HL-60 (cell line): Measurements from ENCODE around the gene DUSP12.

Source experiments
- DNase-seq, 2 experiments: peaks; one replicate each; pipeline ENCODE4 v3.0.0-alpha.2; 2010 to 2020; ENCODE audit warnings: low read depth in 1 of 2, low spot score in 1 of 2
- H3K27ac ChIP-seq: fragments of 250-450 bp; sonication (Bioruptor Pico); replicated peaks from 2 replicates; pipeline ENCODE4 v1.5.1; 2020; ENCODE audit warnings: mild to moderate bottlenecking, moderate library complexity
- H3K27me3 ChIP-seq: fragments of 250-450 bp; sonication (Bioruptor Pico); 2 replicates; pipeline ENCODE4 v1.5.1; 2021; ENCODE audit warnings: mild to moderate bottlenecking, moderate library complexity; ENCODE audit not compliant: insufficient read depth, poor library complexity, severe bottlenecking
- H3K4me3 ChIP-seq: replicated peaks from 2 replicates; pipeline ENCODE4 v1.5.1; 2011; ENCODE audit warnings: mild to moderate bottlenecking, control low read depth, low read length; ENCODE audit not compliant: insufficient read depth
- CTCF ChIP-seq: IDR thresholded peaks from one replicate; pipeline ENCODE4 v1.5.1; 2011; ENCODE audit warnings: low read length, control low read depth, inconsistent platforms; ENCODE audit not compliant: insufficient read depth
- GABPA ChIP-seq: IDR thresholded peaks from 2 replicates; pipeline ENCODE4 v1.6.1; 2012; ENCODE audit warnings: low read depth
- POLR2AphosphoS5 ChIP-seq: IDR thresholded peaks from 2 replicates; pipeline ENCODE4 v1.6.1; 2012; ENCODE audit warnings: low read depth
- REST ChIP-seq: IDR thresholded peaks from 2 replicates; pipeline ENCODE4 v1.6.1; 2012; ENCODE audit warnings: low read depth; ENCODE audit not compliant: insufficient replicate concordance
- SPI1 ChIP-seq: IDR thresholded peaks from 2 replicates; pipeline ENCODE4 v1.6.1; 2012; ENCODE audit warnings: low read depth, mild to moderate bottlenecking, borderline replicate concordance

DUSP12 gene

GRCh38 chr1:161727256-161727924, 22.2 kb upstream of the DUSP12 start:
- TF ChIP-seq GABPA, result no peak
- no peak for TF ChIP-seq SPI1
- no peak for TF ChIP-seq CTCF
- TF ChIP-seq REST, result no peak
- no peak; the same call in 1 of the 2 replicates for TF ChIP-seq POLR2AphosphoS5
- DNase-seq, result peak in 1 of 2 experiments; percentile 68
- H3K27ac ChIP-seq, result peak overlapping the region; percentile 59
- H3K4me3 ChIP-seq, result peak overlapping the region; percentile 61
- no peaks in the 10 kb centered on the region for H3K27me3 ChIP-seq

- DNase-seq, result no peak
- no peak overlapping the region for H3K27ac ChIP-seq
- no peaks in the 10 kb centered on the region for H3K27me3 ChIP-seq
These were observed 21.0 kb upstream of the DUSP12 start for GRCh38 chr1:161728376-161729226.

More at GRCh38 chr1:161728376-161729226, 21.0 kb upstream of the DUSP12 start:
- TF ChIP-seq POLR2AphosphoS5 (no peak), CTCF (no peak), GABPA (no peak), REST (no peak), SPI1 (no peak)
- no peak overlapping the region for H3K4me3 ChIP-seq
